Stimulated activated CD8-positive, alpha-beta memory T cell treated with anti-CD3 and anti-CD28 coated beads, Interleukin-4, amount 100 ng/mL, for 1 hour (primary cell): ENCODE measurements around the gene KRTAP4-3.
"Not testable (repeated sequence)": the region's sequence is repeated elsewhere in the genome, so short reads cannot be mapped to it uniquely, and the experiment has no call there.

Experiments used
- DNase-seq, 2 donors: peaks; one replicate each; pipeline ENCODE4 v3.0.0-alpha.2; 2020; ENCODE audit warnings: low read depth in 2 of 2, low spot score in 1 of 2

The KRTAP4-3 gene

GRCh38 chr17:41119696-41120690, 48.0 kb downstream of the KRTAP4-3 start:
- DNase-seq = not testable (repeated sequence)

- DNase-seq = no peak
Measured at GRCh38 chr17:41118721-41119120, 49.3 kb downstream of the KRTAP4-3 start.

GRCh38 chr17:41117846-41118386, 50.1 kb downstream of the KRTAP4-3 start, which contains the start of gene KRTAP4-11:
Gene KRTAP4-11, minus strand, starts transcription at chr17:41118373. Its CDS starts 58 bp downstream, at chr17:41118315.
- DNase-seq = not testable (repeated sequence)
